K562 (cell line): ENCODE results near the gene B3GALT5.

Experiments used
- NFIC ChIP-seq: fragments of 450-650 bp; IDR thresholded peaks from 2 replicates; pipeline ENCODE4 v1.6.1; 2017; ENCODE audit warnings: mild to moderate bottlenecking, inconsistent platforms
- RFX5 ChIP-seq: IDR thresholded peaks from 2 replicates; pipeline ENCODE4 v1.6.1; 2011; ENCODE audit warnings: low read depth, mild to moderate bottlenecking, improper control_type of control experiment, low read length
- TFAM ChIP-seq: fragments of 250-450 bp; sonication (Bioruptor Pico); conservative IDR thresholded peaks from 2 replicates; pipeline ENCODE4 v1.5.0; 2021; ENCODE audit warnings: mild to moderate bottlenecking, moderate library complexity
- ZZZ3 ChIP-seq: fragments of 450-650 bp; IDR thresholded peaks from 2 replicates; pipeline ENCODE4 v1.6.1; 2016; ENCODE audit warnings: antibody characterized with exemption, mild to moderate bottlenecking, moderate library complexity
- TF ChIP-seq, protein P1 (sequence below), 3 experiments: IDR thresholded peaks in 2 of 3; conservative IDR thresholded peaks in 1 of 3; 2 replicates each; pipeline ENCODE4 v1.5.1; 2011 to 2012; ENCODE audit warnings: low read length in 3 of 3, mild to moderate bottlenecking in 3 of 3, control low read depth in 2 of 3, improper control_type of control experiment in 1 of 3, inconsistent platforms in 1 of 3, low read depth in 1 of 3, mixed read lengths in 1 of 3, moderate library complexity in 1 of 3; ENCODE audit not compliant: insufficient read depth in 2 of 3
- TF ChIP-seq, protein P2 (sequence below): fragments of 450-650 bp; conservative IDR thresholded peaks from 2 replicates; pipeline ENCODE4 v1.6.1; 2016; ENCODE audit warnings: missing genetic modification characterization, low read depth, mild to moderate bottlenecking, control low read depth, missing compliant biosample characterization
- TF ChIP-seq, protein P3 (sequence below), 2 experiments: fragments of 200-800 bp in 1 of 2; sonication (Bioruptor generic) in 1 of 2; sonication (generic) in 1 of 2; formaldehyde crosslinking in 1 of 2; IDR thresholded peaks in 1 of 2; conservative IDR thresholded peaks in 1 of 2; 2 replicates each; pipeline versions ENCODE4 v1.5.0 to v1.6.1; 2016 to 2020; ENCODE audit warnings: missing compliant biosample characterization in 1 of 2, missing genetic modification characterization in 1 of 2, missing genetic modification reagents in 1 of 2

DNA sequence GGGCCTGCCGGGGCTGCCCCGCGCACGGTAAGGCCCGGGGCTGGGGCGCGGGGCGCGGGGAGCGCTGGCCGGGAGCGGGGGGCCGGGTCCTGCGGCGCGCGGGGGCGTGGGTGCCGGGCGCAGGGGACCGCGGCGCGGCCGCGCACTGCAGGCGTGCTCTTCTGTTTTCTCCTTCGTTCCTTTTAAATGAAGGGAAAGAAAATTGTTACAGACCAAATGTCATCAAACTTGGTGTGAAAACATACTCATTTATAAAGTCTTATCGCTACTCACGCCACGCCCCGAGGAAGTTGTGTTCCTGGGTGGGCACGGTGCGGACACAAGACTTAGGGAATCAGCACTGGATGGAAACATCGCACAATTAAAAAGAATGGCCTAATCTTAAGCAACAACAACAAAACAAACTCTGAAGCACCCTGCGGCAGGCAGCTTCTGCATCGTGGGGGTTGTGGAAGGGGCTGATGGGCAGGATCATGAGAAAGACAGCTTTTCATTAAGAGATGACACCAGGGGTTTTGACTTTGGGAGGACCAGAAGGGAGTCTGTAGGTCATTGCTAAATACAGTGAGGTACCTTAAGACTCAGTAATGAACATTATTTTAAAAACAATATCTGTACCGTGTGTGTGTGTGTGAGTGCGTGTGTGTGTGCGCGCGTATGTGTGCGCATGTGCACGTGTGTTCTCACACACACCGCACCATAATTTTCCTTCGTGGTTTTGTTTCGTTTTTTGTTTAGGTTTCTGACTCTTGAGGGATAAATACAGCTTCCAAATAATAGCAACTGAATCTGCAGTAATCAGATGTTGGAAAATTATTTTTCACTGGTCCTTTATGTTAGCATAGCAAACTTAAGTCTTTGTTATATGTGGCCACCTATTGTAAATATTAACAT lies 548 bp downstream of the B3GALT5 start:
- TF ChIP-seq, protein P1, sequence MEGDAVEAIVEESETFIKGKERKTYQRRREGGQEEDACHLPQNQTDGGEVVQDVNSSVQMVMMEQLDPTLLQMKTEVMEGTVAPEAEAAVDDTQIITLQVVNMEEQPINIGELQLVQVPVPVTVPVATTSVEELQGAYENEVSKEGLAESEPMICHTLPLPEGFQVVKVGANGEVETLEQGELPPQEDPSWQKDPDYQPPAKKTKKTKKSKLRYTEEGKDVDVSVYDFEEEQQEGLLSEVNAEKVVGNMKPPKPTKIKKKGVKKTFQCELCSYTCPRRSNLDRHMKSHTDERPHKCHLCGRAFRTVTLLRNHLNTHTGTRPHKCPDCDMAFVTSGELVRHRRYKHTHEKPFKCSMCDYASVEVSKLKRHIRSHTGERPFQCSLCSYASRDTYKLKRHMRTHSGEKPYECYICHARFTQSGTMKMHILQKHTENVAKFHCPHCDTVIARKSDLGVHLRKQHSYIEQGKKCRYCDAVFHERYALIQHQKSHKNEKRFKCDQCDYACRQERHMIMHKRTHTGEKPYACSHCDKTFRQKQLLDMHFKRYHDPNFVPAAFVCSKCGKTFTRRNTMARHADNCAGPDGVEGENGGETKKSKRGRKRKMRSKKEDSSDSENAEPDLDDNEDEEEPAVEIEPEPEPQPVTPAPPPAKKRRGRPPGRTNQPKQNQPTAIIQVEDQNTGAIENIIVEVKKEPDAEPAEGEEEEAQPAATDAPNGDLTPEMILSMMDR (IDR thresholded peaks at IDR 0.05 in 2 of 3, conservative IDR thresholded peaks at IDR 0.05 in 1 of 3; ENCODE audit: insufficient read depth in 2 of 3, low read depth in 1 of 3, low read length in 3 of 3), result no peak
- TF ChIP-seq RFX5 (no peak), NFIC (no peak), ZZZ3 (no peak), TFAM (CRISPR knock-in tag) (no peak)
- TF ChIP-seq, protein P2, sequence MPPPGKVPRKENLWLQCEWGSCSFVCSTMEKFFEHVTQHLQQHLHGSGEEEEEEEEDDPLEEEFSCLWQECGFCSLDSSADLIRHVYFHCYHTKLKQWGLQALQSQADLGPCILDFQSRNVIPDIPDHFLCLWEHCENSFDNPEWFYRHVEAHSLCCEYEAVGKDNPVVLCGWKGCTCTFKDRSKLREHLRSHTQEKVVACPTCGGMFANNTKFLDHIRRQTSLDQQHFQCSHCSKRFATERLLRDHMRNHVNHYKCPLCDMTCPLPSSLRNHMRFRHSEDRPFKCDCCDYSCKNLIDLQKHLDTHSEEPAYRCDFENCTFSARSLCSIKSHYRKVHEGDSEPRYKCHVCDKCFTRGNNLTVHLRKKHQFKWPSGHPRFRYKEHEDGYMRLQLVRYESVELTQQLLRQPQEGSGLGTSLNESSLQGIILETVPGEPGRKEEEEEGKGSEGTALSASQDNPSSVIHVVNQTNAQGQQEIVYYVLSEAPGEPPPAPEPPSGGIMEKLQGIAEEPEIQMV (tag), result no peak
- TF ChIP-seq, protein P3, sequence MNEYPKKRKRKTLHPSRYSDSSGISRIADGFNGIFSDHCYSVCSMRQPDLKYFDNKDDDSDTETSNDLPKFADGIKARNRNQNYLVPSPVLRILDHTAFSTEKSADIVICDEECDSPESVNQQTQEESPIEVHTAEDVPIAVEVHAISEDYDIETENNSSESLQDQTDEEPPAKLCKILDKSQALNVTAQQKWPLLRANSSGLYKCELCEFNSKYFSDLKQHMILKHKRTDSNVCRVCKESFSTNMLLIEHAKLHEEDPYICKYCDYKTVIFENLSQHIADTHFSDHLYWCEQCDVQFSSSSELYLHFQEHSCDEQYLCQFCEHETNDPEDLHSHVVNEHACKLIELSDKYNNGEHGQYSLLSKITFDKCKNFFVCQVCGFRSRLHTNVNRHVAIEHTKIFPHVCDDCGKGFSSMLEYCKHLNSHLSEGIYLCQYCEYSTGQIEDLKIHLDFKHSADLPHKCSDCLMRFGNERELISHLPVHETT (CRISPR knock-in tag; conservative IDR thresholded peaks at IDR 0.05 in 1 of 2, IDR thresholded peaks at IDR 0.05 in 1 of 2), result no peak
